Measurements from ENCODE around the gene PI4K2A. TPM values are rescaled to one million over a fixed set of nuclear protein-coding genes. Genes with fewer than 3 reads are reported as not detected.

PI4K2A gene
- total RNA-seq, 2 donors from 2014 or later = 13.8 to 15.9 TPM

- intact Hi-C loops (cut with DNase I) = no loop called here
- DNase-seq (ENCODE audit: low spot score) = no peak
These were observed 77.2 kb downstream of the PI4K2A start for GRCh38 chr10:97717627-97718026.

GRCh38 chr10:97718178-97718577, 77.7 kb downstream of the PI4K2A start:
- intact Hi-C loops (cut with DNase I) = no loop called here
- no peak for DNase-seq (ENCODE audit: low spot score)

GRCh38 chr10:97718659-97719142, 78.2 kb downstream of the PI4K2A start:
- intact Hi-C loops (cut with DNase I) = no loop called here
- no peak for DNase-seq (ENCODE audit: low spot score)

- intact Hi-C loops (cut with DNase I) = no loop called here
- DNase-seq (ENCODE audit: low spot score) = no peak
These were observed 79.1 kb downstream of the PI4K2A start for GRCh38 chr10:97719602-97720001.

GRCh38 chr10:97721871-97722780, 81.7 kb downstream of the PI4K2A start:
- intact Hi-C loops (cut with DNase I) = no loop called here
- no peak for DNase-seq (ENCODE audit: low spot score)

GRCh38 chr10:97723001-97723400, 82.5 kb downstream of the PI4K2A start:
- no peak for DNase-seq (ENCODE audit: low spot score)
- intact Hi-C loops (cut with DNase I) = no loop called here

GRCh38 chr10:97724341-97724941, 84.0 kb downstream of the PI4K2A start:
- no peak for DNase-seq (ENCODE audit: low spot score)

More at GRCh38 chr10:97724341-97724941, 84.0 kb downstream of the PI4K2A start:
- intact Hi-C loops (cut with DNase I) = no loop called here

Other genes starting within 250 kb of the PI4K2A start
- gene RRP12, start 239.3 kb upstream of the PI4K2A start, total RNA-seq = 10 to 100 TPM; 16.7 to 25.9 TPM
- 100 to 1,000 TPM; 153 to 171 TPM for gene PGAM1, start 214.5 kb upstream of the PI4K2A start, total RNA-seq
- 10 to 100 TPM; 22.3 to 28.6 TPM for gene EXOSC1, start 194.7 kb upstream of the PI4K2A start, total RNA-seq
- gene ZDHHC16, start 194.5 kb upstream of the PI4K2A start, total RNA-seq = 10 to 100 TPM; 21.5 to 24.8 TPM
- 10 to 100 TPM; 29.5 to 32.1 TPM for gene MMS19, start 142.2 kb upstream of the PI4K2A start, total RNA-seq
- 10 to 100 TPM; 15.6 to 16.5 TPM for gene UBTD1, start 141.7 kb upstream of the PI4K2A start, total RNA-seq
- gene ANKRD2, start 67.9 kb upstream of the PI4K2A start, total RNA-seq = 1 to 10 TPM in 1 of 2 donors, under 1 TPM in 1; 0.67 to 1.1 TPM
- gene HOGA1, start 56.3 kb upstream of the PI4K2A start, total RNA-seq = 1 to 10 TPM; 1.5 to 4.1 TPM
- gene C10orf62, start 51.0 kb upstream of the PI4K2A start, total RNA-seq = under 1 TPM; 0.19 to 0.46 TPM
- gene MORN4, start 7.2 kb upstream of the PI4K2A start, total RNA-seq = 1 to 10 TPM; 3.4 to 6.5 TPM
- 10 to 100 TPM; 15.0 to 17.6 TPM for gene AVPI1, start 46.6 kb downstream of the PI4K2A start, total RNA-seq
- gene MARVELD1, start 73.1 kb downstream of the PI4K2A start, total RNA-seq = 10 to 100 TPM; 87.5 to 96.8 TPM
- gene ZFYVE27, start 96.5 kb downstream of the PI4K2A start, total RNA-seq = 10 to 100 TPM; 15.8 to 16.0 TPM
- gene SFRP5, start 131.3 kb downstream of the PI4K2A start, total RNA-seq = under 1 TPM; 0.38 to 0.56 TPM
- under 1 TPM; 0.19 TPM for gene GOLGA7B, start 209.2 kb downstream of the PI4K2A start, total RNA-seq

Measured in posterior vena cava (tissue), 2 donors.